Dendritic cell treated with granulocyte-macrophage colony-stimulating factor and Interleukin-4, amounts not matched to agents 40 ng/mL and 50 ng/mL, for 4 days (primary cell): ENCODE measurements around the gene SH3D19.

ENCODE experiments used
- H3K27ac Mint-ChIP-seq: one replicate; pipeline ENCODE4 v1.8.0; 2022; ENCODE audit warnings: mild to moderate bottlenecking, mixed read lengths
- H3K27me3 Mint-ChIP-seq: one replicate; pipeline ENCODE4 v1.8.0; 2022; ENCODE audit warnings: mild to moderate bottlenecking, mixed read lengths
- H3K36me3 Mint-ChIP-seq: one replicate; pipeline ENCODE4 v1.8.0; 2022; ENCODE audit warnings: low read depth, mixed read lengths
- H3K4me1 Mint-ChIP-seq: one replicate; pipeline ENCODE4 v1.8.0; 2022; ENCODE audit warnings: low read depth, mixed read lengths
- H3K4me3 Mint-ChIP-seq: one replicate; pipeline ENCODE4 v1.8.0; 2022; ENCODE audit warnings: mild to moderate bottlenecking, moderate library complexity, mixed read lengths
- H3K9me3 Mint-ChIP-seq: one replicate; pipeline ENCODE4 v1.8.0; 2022; ENCODE audit warnings: mixed read lengths
- intact Hi-C: fragments of 100-400 bp; cut with micrococcal nuclease; formaldehyde crosslinking; loops from one replicate; pipeline ENCODE4 v1.15.0; 2022

SH3D19 gene

DNA sequence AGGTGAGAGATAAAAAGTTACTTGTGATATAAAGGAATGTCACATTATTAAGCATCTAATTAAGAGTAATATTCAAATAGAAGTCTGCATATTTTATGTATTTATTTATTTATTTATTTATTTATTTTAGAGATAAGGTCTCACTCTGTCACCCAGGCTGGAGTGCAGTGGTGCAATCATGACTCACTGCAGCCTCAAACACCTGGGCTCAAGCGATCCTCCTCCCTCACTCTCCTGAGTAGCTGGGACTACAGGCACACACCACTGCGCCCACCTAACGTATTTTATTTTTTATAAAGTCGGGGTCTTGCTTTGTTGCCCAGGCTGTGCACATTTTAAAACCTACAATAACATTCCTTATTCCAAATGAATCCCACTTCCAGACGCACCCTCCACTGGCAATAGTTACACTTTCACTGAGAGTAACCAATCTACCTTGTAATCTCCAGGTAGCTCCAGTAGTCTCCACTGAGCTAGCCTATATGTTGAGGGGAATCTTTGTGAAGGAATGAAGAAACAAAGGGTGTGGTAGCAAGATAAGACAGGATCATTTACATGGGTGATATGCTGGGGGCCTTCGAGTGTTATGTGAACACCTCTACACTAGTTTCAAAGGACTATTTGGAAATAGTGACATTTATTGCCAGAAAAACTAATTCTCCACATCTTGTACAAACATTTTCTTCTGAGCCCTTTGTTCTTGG lies 11.9 kb downstream of the SH3D19 start:
- H3K4me1 Mint-ChIP-seq: no peaks in the 10 kb centered on the region
- H3K4me3 Mint-ChIP-seq: no peak overlapping the region
- intact Hi-C loops: no loop called here
- H3K27me3 Mint-ChIP-seq: no peaks in the 10 kb centered on the region
- no peak overlapping the region for H3K27ac Mint-ChIP-seq
- H3K9me3 Mint-ChIP-seq: no peaks in the 10 kb centered on the region
- H3K36me3 Mint-ChIP-seq: no peaks in the 10 kb centered on the region

GRCh38 chr4:151310124-151310728 lies 15.2 kb downstream of the SH3D19 start:
- Mint-ChIP-seq H3K4me1 (no peaks in the 10 kb centered on the region), H3K9me3 (no peaks in the 10 kb centered on the region), H3K27ac (no peak overlapping the region), H3K27me3 (no peaks in the 10 kb centered on the region), H3K36me3 (no peaks in the 10 kb centered on the region), H3K4me3 (no peak overlapping the region)
- intact Hi-C loops: no loop called here

DNA sequence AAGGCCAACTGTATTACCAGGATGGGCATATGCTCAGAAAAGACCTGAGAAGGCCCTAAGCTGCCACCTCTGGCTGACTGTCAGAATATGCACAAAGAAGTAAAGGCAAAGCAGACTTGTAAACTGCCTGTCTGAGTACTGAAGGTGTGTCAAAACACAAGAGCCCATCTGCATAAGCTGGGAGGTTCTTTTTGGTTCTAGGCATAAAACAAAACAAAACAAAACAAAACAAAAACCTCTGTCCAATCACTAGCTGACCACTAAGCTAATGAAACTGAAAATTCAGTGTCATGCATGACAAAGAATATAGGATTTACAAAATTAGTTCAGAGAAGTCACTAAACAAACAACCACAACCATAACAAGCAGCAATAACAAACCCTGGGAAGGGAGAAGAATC lies 20.6 kb downstream of the SH3D19 start:
- no peak overlapping the region for H3K27ac Mint-ChIP-seq
- H3K4me3 Mint-ChIP-seq: no peak overlapping the region
- intact Hi-C loops: no loop called here
- no peaks in the 10 kb centered on the region for H3K4me1 Mint-ChIP-seq
- H3K9me3 Mint-ChIP-seq: peaks cover 9% of the 10 kb centered on the region
- H3K36me3 Mint-ChIP-seq: no peaks in the 10 kb centered on the region
- peaks cover 3% of the 10 kb centered on the region for H3K27me3 Mint-ChIP-seq

- H3K27me3 Mint-ChIP-seq: peaks cover 3% of the 10 kb centered on the region
- H3K4me1 Mint-ChIP-seq: no peaks in the 10 kb centered on the region
- peaks cover 9% of the 10 kb centered on the region for H3K9me3 Mint-ChIP-seq
- no peaks in the 10 kb centered on the region for H3K36me3 Mint-ChIP-seq
- H3K4me3 Mint-ChIP-seq: no peak overlapping the region
- no peak overlapping the region for H3K27ac Mint-ChIP-seq
- intact Hi-C loops: no loop called here
Measured at GRCh38 chr4:151304226-151304625, 21.2 kb downstream of the SH3D19 start.

GRCh38 chr4:151302432-151302831 lies 23.0 kb downstream of the SH3D19 start:
- Mint-ChIP-seq H3K36me3 (no peaks in the 10 kb centered on the region), H3K27me3 (peaks cover 3% of the 10 kb centered on the region), H3K27ac (no peak overlapping the region), H3K9me3 (peaks cover 9% of the 10 kb centered on the region), H3K4me3 (no peak overlapping the region), H3K4me1 (no peaks in the 10 kb centered on the region)
- intact Hi-C loops: no loop called here

DNA sequence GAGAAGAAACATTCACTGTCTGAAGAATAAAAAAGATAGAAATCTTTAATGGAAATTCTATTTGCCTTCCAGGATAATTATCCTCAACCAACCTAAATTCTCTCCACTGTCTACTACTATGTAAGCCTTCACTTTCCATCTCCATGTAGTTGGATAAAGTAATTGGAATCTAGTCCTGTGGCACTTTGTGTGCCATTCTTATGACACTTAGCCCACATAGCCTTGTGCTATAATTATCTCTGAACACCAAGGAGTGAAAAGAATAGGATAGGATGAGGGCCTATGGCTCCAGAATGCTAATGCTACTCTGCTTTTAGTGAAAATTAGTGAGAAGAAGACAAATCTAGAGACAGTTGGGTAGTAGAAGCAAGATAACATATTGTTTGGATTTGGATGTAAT lies 28.2 kb downstream of the SH3D19 start:
- no peak overlapping the region for H3K27ac Mint-ChIP-seq
- H3K9me3 Mint-ChIP-seq: peaks cover 9% of the 10 kb centered on the region
- H3K27me3 Mint-ChIP-seq: peaks cover 3% of the 10 kb centered on the region
- intact Hi-C loops: no loop called here
- H3K4me1 Mint-ChIP-seq: no peaks in the 10 kb centered on the region
- no peaks in the 10 kb centered on the region for H3K36me3 Mint-ChIP-seq
- H3K4me3 Mint-ChIP-seq: no peak overlapping the region

DNA sequence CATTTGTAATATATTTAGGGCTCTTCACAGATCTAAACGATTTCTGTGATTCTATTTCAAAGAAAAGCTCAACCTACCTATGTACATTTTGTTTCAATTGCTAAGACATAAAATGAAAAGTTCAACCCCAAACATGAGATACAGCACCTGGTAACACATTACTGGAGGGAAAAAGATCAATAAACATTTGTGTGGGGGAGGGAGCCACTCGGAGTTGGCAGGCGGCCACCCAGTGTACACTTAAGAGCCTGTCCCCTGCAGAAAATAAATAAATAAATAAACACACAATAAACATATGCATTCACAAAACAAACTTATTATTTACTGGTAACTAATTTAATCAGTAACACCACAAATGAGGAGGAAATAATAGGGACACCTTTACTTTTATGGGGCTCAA lies 29.2 kb downstream of the SH3D19 start:
- no peak overlapping the region for H3K27ac Mint-ChIP-seq
- peaks cover 2% of the 10 kb centered on the region for H3K9me3 Mint-ChIP-seq
- H3K27me3 Mint-ChIP-seq: no peaks in the 10 kb centered on the region
- no peaks in the 10 kb centered on the region for H3K36me3 Mint-ChIP-seq
- intact Hi-C loops: no loop called here
- no peak overlapping the region for H3K4me3 Mint-ChIP-seq
- H3K4me1 Mint-ChIP-seq: no peaks in the 10 kb centered on the region

DNA sequence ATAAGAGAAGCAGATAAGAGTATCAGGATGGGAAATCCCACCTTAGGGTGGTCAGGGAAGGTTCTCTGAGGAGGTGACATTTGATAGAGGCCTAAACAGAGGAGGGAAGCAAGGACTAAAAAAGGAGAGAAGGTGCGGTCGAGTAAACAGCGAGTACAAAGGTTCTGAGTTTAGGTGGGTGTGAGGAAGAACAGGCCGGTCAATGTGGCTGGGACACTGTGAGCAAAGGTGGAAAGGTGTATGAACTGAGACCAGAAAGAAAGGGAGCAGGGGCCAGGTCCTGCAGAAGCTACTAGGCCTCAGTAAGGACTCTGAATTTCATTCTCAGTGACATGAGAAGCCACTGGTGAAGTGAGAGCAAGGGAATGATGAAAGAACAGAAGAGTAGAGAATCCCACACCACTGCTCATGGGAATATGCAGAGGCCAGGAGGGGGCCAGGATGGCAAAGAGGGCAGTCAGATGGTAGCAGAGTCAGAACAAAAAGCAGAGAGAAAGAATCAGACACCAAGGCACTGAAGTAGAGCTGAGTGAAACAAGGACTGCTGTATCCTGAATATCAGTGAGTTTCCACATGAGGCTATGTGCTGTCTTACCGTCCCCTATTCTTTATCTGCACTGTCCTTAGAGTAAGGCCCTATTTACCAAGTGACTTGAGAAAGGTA lies 30.4 kb downstream of the SH3D19 start:
- Mint-ChIP-seq H3K27me3 (no peaks in the 10 kb centered on the region), H3K27ac (no peak overlapping the region), H3K4me1 (no peaks in the 10 kb centered on the region)

DNA sequence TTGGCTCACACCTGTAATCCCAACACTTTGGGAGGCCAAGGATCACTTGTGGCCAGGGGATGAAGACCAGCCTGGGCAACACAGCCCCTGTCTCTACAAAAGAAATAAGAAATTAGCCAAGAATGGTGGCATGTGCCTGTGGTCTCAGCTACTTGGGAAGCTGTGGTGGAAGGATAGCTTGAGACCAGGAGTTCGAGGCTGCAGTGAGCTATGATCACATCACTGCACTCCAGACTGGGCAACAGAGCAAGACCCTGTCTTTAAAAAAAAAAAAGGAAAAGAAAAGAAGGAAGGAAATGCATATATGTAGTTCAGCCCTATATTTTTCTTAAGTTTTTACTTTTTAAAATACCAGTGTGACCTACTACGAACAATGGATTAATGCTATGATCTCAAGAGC lies 33.4 kb downstream of the SH3D19 start:
- intact Hi-C loops: no loop called here
- H3K4me3 Mint-ChIP-seq: no peak overlapping the region
- H3K27ac Mint-ChIP-seq: no peak overlapping the region
- H3K36me3 Mint-ChIP-seq: no peaks in the 10 kb centered on the region
- no peaks in the 10 kb centered on the region for H3K9me3 Mint-ChIP-seq
- no peaks in the 10 kb centered on the region for H3K27me3 Mint-ChIP-seq
- no peaks in the 10 kb centered on the region for H3K4me1 Mint-ChIP-seq

More for the DNA sequence above, 30.4 kb downstream of the SH3D19 start:
- intact Hi-C loops: no loop called here
- H3K36me3 Mint-ChIP-seq: no peaks in the 10 kb centered on the region
- no peaks in the 10 kb centered on the region for H3K9me3 Mint-ChIP-seq
- H3K4me3 Mint-ChIP-seq: no peak overlapping the region

GRCh38 chr4:151291485-151291884 lies 33.9 kb downstream of the SH3D19 start:
- no peaks in the 10 kb centered on the region for H3K36me3 Mint-ChIP-seq
- no peaks in the 10 kb centered on the region for H3K9me3 Mint-ChIP-seq
- intact Hi-C loops: no loop called here
- H3K4me1 Mint-ChIP-seq: no peaks in the 10 kb centered on the region
- H3K4me3 Mint-ChIP-seq: no peak overlapping the region
- H3K27ac Mint-ChIP-seq: no peak overlapping the region
- H3K27me3 Mint-ChIP-seq: no peaks in the 10 kb centered on the region

DNA sequence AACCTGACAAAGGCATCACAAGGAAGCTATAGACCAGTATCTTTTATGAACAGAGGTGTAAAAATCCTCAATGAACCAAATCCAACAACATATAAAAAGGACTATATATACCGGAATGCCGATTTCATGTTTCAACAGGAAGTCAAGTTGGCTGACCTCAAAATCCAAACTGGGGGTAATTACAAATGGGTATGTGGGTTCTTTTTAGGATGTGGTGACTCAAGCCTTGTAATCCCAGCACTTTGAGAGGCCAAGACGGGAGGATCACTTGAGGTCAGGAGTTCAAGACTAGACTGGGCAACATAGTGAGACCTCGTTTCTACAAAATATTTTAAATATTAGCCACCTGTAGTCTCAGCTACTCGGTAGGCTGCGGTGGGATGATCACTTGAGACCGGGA lies 38.0 kb downstream of the SH3D19 start:
- Mint-ChIP-seq H3K4me1 (no peaks in the 10 kb centered on the region), H3K27ac (no peak overlapping the region), H3K9me3 (peaks cover 8% of the 10 kb centered on the region), H3K36me3 (no peaks in the 10 kb centered on the region), H3K4me3 (no peak overlapping the region), H3K27me3 (peaks cover 2% of the 10 kb centered on the region)
- intact Hi-C loops: no loop called here

DNA sequence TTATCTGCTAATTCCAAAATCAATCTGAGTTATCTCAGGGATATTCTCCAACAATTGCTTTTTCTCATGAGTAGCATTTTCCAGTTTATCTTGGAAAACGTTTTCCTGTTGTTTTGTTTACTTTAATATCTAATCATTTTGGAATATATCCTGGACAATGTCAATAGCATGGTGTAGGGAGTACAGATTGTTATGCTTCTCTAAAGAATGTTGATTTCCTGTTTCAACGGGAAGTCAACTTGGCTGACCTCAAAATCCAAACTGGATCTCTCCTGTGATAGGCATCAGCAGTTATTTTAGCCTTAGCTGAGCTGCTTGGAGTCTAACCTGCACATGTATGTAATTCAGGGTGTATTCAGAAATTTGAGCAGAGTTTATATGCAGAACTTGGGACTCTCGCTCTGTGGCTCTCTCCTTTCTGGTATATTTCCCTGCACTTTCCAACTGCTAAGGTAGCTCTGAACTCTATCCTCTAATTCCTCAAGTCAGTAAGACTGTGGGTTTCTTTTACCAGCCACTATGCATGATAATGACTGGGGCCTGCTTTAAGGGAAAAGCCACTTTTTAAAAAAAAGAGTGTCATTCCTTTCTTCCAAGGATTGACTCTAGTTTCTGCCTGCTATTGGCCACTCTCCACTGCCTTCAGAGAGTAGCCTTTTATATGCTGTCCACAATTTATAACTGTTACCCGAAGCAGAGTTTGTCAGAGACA lies 40.7 kb downstream of the SH3D19 start:
- Mint-ChIP-seq H3K27me3 (peaks cover 3% of the 10 kb centered on the region), H3K4me1 (no peaks in the 10 kb centered on the region), H3K27ac (no peak overlapping the region), H3K36me3 (no peaks in the 10 kb centered on the region), H3K4me3 (no peak overlapping the region), H3K9me3 (peaks cover 8% of the 10 kb centered on the region)
- intact Hi-C loops: no loop called here

GRCh38 chr4:151276787-151277562 lies 48.4 kb downstream of the SH3D19 start, which contains the start of gene PRSS48:
TSS of gene PRSS48 (plus strand) at chr4:151277161. CDS start at chr4:151277173, 12 bp downstream.
- H3K4me3 Mint-ChIP-seq: no peak within 1 kb of the TSS
- H3K36me3 Mint-ChIP-seq: no peaks in the 10 kb centered on the region
- H3K27ac Mint-ChIP-seq: no peak within 1 kb of the TSS
- peaks cover 1% of the 10 kb centered on the region for H3K27me3 Mint-ChIP-seq
- no peaks in the 10 kb centered on the region for H3K9me3 Mint-ChIP-seq
- H3K4me1 Mint-ChIP-seq: no peaks in the 10 kb centered on the region
- intact Hi-C loops: no loop called here
